GM12878 (cell line): ENCODE results near the gene GPR21. TPM values are rescaled to one million over a fixed set of nuclear protein-coding genes. Genes with fewer than 3 reads are reported as not detected.
A peak's percentile ranks its signal among the peaks of the same experiment; 100 is the strongest.

ENCODE experiments used
- ELK1 ChIP-seq: IDR thresholded peaks from 2 replicates; pipeline ENCODE4 v1.6.1; 2012; ENCODE audit warnings: low read depth, low read length, improper control_type of control experiment
- KAT2A ChIP-seq: conservative IDR thresholded peaks from 2 replicates; pipeline ENCODE4 v1.6.1; 2011; ENCODE audit warnings: low read depth, low read length; ENCODE audit not compliant: control insufficient read depth
- PML ChIP-seq: IDR thresholded peaks from 2 replicates; pipeline ENCODE4 v1.6.1; 2012; ENCODE audit warnings: low read length, inconsistent platforms
- POLR2A ChIP-seq: IDR thresholded peaks from 2 replicates; pipeline ENCODE4 v1.6.1; 2011; ENCODE audit warnings: low read depth, mild to moderate bottlenecking, low read length
- RAD21 ChIP-seq: IDR thresholded peaks from 2 replicates; pipeline ENCODE4 v1.6.1; 2011; ENCODE audit warnings: mild to moderate bottlenecking, low read depth, low read length, moderate library complexity; ENCODE audit not compliant: insufficient read depth
- SMC3 ChIP-seq: IDR thresholded peaks from 2 replicates; pipeline ENCODE4 v1.6.1; 2011; ENCODE audit warnings: low read length, improper control_type of control experiment, borderline replicate concordance
- WRNIP1 ChIP-seq: IDR thresholded peaks from 2 replicates; pipeline ENCODE4 v1.6.1; 2011; ENCODE audit warnings: low read depth, low read length, improper control_type of control experiment, borderline replicate concordance
- ZNF384 ChIP-seq: IDR thresholded peaks from 2 replicates; pipeline ENCODE4 v1.6.1; 2012; ENCODE audit warnings: low read depth, mild to moderate bottlenecking, low read length, improper control_type of control experiment, borderline replicate concordance
- polyA plus RNA-seq, 11 experiments: library from polyadenylated mRNA; depleted of rRNA in 4 of 11; unstranded in 6 of 11; stranded (reverse) in 5 of 11; fragments of >200 nt; fragmentation: Nextera tagmentation in 4 of 11; fragmentation: Illumina TruSeq in 1 of 11; extraction: Ambion mirVana in 4 of 11; extraction: Trizol in 1 of 11; gene quantifications; 1 replicate in 1 of 11; 2 replicates in 10 of 11; pipeline versions ENCODE4 v1.2.1 to v1.2.3, GENCODE V29; 2011 to 2016; ENCODE audit warnings: inconsistent platforms in 2 of 11, missing spikeins in 2 of 11, low read depth in 1 of 11
- total RNA-seq, 4 experiments: library from RNA; depleted of rRNA in 3 of 4; stranded (reverse); fragments of >200 nt in 3 of 4; fragmentation: Illumina TruSeq in 1 of 4; extraction: Trizol in 1 of 4; gene quantifications; 2 replicates each; pipeline versions ENCODE4 v1.2.1 to v1.2.3, GENCODE V29; 2013 to 2021
- TF ChIP-seq, protein P1 (sequence below), 3 experiments: IDR thresholded peaks in 2 of 3; conservative IDR thresholded peaks in 1 of 3; 2 replicates each; pipeline ENCODE4 v1.5.1; 2011; ENCODE audit warnings: low read depth in 3 of 3, low read length in 3 of 3, mild to moderate bottlenecking in 3 of 3, control low read depth in 2 of 3, moderate library complexity in 2 of 3, inconsistent platforms in 1 of 3, mixed read lengths in 1 of 3; ENCODE audit not compliant: control insufficient read depth in 2 of 3, insufficient read depth in 1 of 3; ENCODE audit errors: extremely low read depth in 1 of 3
- TF ChIP-seq, protein P2 (sequence below): fragments of 450-650 bp; formaldehyde crosslinking; IDR thresholded peaks from 2 replicates; pipeline ENCODE4 v1.4.0; 2020; ENCODE audit warnings: mild to moderate bottlenecking, moderate library complexity

Gene GPR21
- total and polyA plus RNA-seq, 10 of the 15 experiments (the other 5 are each of a cell fraction or from before 2014, with no cell fraction given), result 0.09 to 1.9 (median 0.57) TPM; not detected in 4

- TF ChIP-seq, protein P1, sequence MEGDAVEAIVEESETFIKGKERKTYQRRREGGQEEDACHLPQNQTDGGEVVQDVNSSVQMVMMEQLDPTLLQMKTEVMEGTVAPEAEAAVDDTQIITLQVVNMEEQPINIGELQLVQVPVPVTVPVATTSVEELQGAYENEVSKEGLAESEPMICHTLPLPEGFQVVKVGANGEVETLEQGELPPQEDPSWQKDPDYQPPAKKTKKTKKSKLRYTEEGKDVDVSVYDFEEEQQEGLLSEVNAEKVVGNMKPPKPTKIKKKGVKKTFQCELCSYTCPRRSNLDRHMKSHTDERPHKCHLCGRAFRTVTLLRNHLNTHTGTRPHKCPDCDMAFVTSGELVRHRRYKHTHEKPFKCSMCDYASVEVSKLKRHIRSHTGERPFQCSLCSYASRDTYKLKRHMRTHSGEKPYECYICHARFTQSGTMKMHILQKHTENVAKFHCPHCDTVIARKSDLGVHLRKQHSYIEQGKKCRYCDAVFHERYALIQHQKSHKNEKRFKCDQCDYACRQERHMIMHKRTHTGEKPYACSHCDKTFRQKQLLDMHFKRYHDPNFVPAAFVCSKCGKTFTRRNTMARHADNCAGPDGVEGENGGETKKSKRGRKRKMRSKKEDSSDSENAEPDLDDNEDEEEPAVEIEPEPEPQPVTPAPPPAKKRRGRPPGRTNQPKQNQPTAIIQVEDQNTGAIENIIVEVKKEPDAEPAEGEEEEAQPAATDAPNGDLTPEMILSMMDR (IDR thresholded peaks at IDR 0.05 in 2 of 3, conservative IDR thresholded peaks at IDR 0.05 in 1 of 3; ENCODE audit: control insufficient read depth in 2 of 3, extremely low read depth in 1 of 3, insufficient read depth in 1 of 3, low read depth in 3 of 3, low read length in 3 of 3), result peak; percentile 43 to 75 (median 69); a peak in 5 of 6 replicates
- TF ChIP-seq POLR2A (no peak), RAD21 (peak; percentile 77), SMC3 (peak; percentile 68; the same call in 1 of the 2 replicates), WRNIP1 (no peak), ZNF384 (peak; percentile 87), PML (no peak), ELK1 (no peak), KAT2A (no peak)
- TF ChIP-seq, protein P2, sequence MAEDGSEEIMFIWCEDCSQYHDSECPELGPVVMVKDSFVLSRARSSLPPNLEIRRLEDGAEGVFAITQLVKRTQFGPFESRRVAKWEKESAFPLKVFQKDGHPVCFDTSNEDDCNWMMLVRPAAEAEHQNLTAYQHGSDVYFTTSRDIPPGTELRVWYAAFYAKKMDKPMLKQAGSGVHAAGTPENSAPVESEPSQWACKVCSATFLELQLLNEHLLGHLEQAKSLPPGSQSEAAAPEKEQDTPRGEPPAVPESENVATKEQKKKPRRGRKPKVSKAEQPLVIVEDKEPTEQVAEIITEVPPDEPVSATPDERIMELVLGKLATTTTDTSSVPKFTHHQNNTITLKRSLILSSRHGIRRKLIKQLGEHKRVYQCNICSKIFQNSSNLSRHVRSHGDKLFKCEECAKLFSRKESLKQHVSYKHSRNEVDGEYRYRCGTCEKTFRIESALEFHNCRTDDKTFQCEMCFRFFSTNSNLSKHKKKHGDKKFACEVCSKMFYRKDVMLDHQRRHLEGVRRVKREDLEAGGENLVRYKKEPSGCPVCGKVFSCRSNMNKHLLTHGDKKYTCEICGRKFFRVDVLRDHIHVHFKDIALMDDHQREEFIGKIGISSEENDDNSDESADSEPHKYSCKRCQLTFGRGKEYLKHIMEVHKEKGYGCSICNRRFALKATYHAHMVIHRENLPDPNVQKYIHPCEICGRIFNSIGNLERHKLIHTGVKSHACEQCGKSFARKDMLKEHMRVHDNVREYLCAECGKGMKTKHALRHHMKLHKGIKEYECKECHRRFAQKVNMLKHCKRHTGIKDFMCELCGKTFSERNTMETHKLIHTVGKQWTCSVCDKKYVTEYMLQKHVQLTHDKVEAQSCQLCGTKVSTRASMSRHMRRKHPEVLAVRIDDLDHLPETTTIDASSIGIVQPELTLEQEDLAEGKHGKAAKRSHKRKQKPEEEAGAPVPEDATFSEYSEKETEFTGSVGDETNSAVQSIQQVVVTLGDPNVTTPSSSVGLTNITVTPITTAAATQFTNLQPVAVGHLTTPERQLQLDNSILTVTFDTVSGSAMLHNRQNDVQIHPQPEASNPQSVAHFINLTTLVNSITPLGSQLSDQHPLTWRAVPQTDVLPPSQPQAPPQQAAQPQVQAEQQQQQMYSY (CRISPR knock-in tag), result no peak
Measured at GRCh38 chr9:123081824-123082223, 48.4 kb downstream of the GPR21 start (continued).
